ENCODE measurements around the gene PRH2.

The PRH2 gene

GRCh38 chr12:10928746-10929286, at the start of gene PRH2:
Gene PRH2, plus strand, starts transcription at chr12:10929236. Its CDS starts 38 bp downstream, at chr12:10929274.
- no peak for DNase-seq (ENCODE audit: low read depth in 2 of 2)

- DNase-seq (ENCODE audit: low read depth in 2 of 2), result no peak
Observed at GRCh38 chr12:10884086-10884725, 44.8 kb upstream of the PRH2 start, which contains the start of gene PRH1. Gene PRH1, minus strand, starts transcription at chr12:10884255. Its CDS starts 38 bp downstream, at chr12:10884217.

GRCh38 chr12:10889226-10889625, 39.8 kb upstream of the PRH2 start:
- DNase-seq (ENCODE audit: low read depth in 2 of 2), result no peak

- no peak for DNase-seq (ENCODE audit: low read depth in 2 of 2)
Observed at GRCh38 chr12:10891937-10892336, 37.1 kb upstream of the PRH2 start.

- no peak for DNase-seq (ENCODE audit: low read depth in 2 of 2)
Observed at GRCh38 chr12:10896854-10897253, 32.2 kb upstream of the PRH2 start.

- DNase-seq (ENCODE audit: low read depth in 2 of 2), result no peak
Observed at GRCh38 chr12:10900530-10900929, 28.5 kb upstream of the PRH2 start.

GRCh38 chr12:10900972-10901371, 28.1 kb upstream of the PRH2 start:
- no peak for DNase-seq (ENCODE audit: low read depth in 2 of 2)

- DNase-seq (ENCODE audit: low read depth in 2 of 2), result no peak
Observed at GRCh38 chr12:10901427-10901826, 27.6 kb upstream of the PRH2 start.

- DNase-seq (ENCODE audit: low read depth in 2 of 2), result no peak
Observed at GRCh38 chr12:10904686-10905085, 24.4 kb upstream of the PRH2 start.

- DNase-seq (ENCODE audit: low read depth in 2 of 2), result no peak
Observed at GRCh38 chr12:10909462-10909861, 19.6 kb upstream of the PRH2 start, which contains the start of gene TAS2R13. Gene TAS2R13, minus strand, starts transcription at chr12:10909562. Its CDS starts 264 bp downstream, at chr12:10909298.

- DNase-seq (ENCODE audit: low read depth in 2 of 2), result no peak
Observed at GRCh38 chr12:10910380-10910779, 18.7 kb upstream of the PRH2 start.

- no peak for DNase-seq (ENCODE audit: low read depth in 2 of 2)
Observed at GRCh38 chr12:10919809-10920208, 9.2 kb upstream of the PRH2 start.

GRCh38 chr12:10926269-10926668, 2.8 kb upstream of the PRH2 start:
- DNase-seq (ENCODE audit: low read depth in 2 of 2), result no peak

- DNase-seq (ENCODE audit: low read depth in 2 of 2), result no peak
Observed at GRCh38 chr12:10936506-10936905, 7.5 kb downstream of the PRH2 start.

- DNase-seq (ENCODE audit: low read depth in 2 of 2), result no peak
Observed at GRCh38 chr12:10939163-10939562, 10.1 kb downstream of the PRH2 start, which contains the start of gene TAS2R14. Gene TAS2R14, minus strand, starts transcription at chr12:10939263. Its CDS starts 56 bp downstream, at chr12:10939207.

GRCh38 chr12:10940389-10940788, 11.4 kb downstream of the PRH2 start:
- no peak for DNase-seq (ENCODE audit: low read depth in 2 of 2)

GRCh38 chr12:10941369-10941768, 12.3 kb downstream of the PRH2 start:
- no peak for DNase-seq (ENCODE audit: low read depth in 2 of 2)

- no peak for DNase-seq (ENCODE audit: low read depth in 2 of 2)
Observed at GRCh38 chr12:10941916-10942607, 13.0 kb downstream of the PRH2 start.

GRCh38 chr12:10943167-10943566, 14.1 kb downstream of the PRH2 start:
- DNase-seq (ENCODE audit: low read depth in 2 of 2), result no peak

GRCh38 chr12:10952645-10953044, 23.6 kb downstream of the PRH2 start:
- no peak for DNase-seq (ENCODE audit: low read depth in 2 of 2)

- no peak for DNase-seq (ENCODE audit: low read depth in 2 of 2)
Observed at GRCh38 chr12:10956085-10956484, 27.0 kb downstream of the PRH2 start.

- no peak for DNase-seq (ENCODE audit: low read depth in 2 of 2)
Observed at GRCh38 chr12:10957741-10958140, 28.7 kb downstream of the PRH2 start.

GRCh38 chr12:10959804-10960203, 30.8 kb downstream of the PRH2 start:
- DNase-seq (ENCODE audit: low read depth in 2 of 2), result no peak
